ENCODE results near the gene CFAP47.
"Not testable (repeated sequence)": the region's sequence is repeated elsewhere in the genome, so short reads cannot be mapped to it uniquely, and the experiment has no call there.

The CFAP47 gene, protein sequence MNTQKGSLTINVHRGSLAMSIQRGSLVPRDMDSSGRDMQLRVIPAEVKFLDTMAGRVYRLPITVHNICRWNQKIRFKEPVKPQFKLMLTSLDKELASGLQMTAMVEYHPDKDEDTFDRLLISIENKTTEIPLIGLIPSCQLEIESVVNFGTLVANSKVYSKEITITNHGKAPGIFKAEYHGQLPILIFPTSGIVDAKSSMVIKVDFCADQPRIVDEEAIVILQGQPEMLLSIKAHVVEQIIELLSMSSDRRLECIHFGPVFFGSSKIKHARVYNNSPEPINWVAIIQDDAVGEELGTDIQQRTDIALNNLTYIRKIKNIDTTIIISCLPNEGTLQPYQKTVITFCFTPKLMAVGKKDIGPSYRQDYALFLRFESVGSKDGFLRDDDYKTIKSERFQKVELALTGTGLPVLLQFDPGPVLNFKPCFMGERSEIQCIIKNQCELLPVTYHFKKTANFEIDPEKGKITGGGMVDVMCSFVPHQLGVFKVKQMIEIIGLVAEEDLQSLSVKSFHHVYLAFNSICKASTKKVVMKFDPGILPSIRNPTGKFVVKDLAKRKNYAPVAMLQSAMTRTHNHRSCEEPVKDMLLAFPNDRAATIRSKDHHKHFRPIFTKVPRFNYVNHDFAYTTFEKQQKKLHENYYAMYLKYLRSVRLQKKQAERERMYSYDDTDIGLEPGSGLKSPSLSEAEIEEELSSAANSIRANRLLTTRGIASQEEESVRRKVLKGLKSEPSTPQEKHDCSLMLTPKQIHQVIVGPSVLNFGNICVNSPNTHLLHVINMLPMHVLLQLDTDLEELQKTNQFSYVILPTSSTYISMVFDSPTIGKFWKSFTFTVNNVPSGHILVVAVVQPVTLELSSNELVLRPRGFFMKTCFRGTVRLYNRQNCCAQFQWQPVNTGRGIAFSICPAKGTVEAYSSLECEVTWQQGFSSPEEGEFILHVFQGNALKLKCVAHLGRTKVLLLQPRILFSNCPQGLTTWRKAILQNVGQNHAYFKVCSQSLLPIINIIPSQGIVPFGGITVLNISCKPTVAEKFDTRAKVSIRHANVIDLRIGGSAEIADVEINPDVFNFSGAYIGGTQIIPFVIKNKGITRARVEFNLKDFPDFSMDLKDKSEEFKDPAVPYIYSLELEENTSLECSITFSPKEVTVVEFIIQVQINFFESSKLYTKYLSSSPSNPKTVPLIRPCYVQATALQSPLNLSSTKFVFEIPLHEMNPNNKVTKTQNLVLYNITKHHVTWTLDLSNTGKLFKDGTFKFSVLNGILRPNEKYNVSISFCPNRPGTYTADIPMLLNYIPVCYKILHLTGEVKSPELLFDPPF (N-terminal part only)

DNA sequence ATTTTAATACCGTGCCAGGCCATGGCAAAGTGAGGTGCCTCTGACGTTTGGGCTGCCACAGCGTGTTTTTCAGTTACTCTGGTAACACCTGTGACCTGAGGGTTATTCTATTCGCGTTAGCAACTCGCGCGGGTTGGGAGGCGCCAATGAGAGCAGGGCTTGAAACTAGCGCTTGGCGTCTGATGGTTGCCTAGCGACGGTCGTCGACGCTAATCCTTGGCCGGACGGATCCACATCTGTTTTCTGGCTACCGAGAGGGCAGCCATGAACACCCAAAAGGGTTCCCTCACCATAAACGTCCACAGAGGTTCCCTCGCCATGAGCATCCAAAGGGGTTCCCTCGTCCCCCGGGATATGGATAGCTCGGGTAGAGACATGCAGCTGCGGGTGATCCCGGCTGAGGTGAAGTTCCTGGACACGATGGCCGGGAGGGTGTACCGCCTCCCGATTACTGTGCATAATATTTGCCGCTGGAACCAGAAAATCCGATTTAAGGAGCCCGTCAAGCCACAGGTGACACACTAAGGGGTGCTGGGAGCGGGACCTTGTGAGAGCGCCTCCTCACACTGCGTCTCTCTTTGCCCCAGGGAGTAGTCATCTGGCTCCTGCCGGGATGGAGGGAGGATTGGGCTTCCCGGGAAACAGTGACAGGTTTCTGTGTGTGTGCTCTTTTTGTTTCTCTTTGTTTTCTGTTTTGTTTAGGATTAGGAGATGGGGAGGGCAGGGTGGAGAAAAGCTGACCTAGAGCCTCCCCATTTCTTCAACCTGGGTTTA lies at the start of gene CFAP47:
Gene CFAP47, plus strand, starts transcription at position 199 of the 774 bp plus-strand sequence. Its CDS starts 66 bp downstream, at position 265.
- DNase-seq: no peak

DNA sequence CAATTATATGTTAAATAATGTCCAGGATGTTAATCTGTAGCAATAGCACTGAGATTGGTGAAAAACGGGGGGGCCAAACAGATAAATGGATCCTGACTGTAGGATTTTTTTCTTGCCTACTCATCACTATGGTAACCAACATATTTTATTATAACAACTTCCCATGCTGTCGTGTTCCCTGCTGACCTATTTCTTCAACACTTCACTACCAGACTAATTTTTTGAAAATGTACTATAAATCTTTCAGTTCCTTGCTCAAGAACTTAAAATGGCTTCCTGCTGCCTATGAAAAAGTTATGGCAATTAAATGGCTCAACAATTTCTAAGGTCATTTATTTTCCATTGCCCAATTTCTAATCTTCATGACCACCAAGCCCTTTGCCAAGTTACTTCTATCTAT lies 38.9 kb upstream of the CFAP47 start:
- no peak for DNase-seq

DNA sequence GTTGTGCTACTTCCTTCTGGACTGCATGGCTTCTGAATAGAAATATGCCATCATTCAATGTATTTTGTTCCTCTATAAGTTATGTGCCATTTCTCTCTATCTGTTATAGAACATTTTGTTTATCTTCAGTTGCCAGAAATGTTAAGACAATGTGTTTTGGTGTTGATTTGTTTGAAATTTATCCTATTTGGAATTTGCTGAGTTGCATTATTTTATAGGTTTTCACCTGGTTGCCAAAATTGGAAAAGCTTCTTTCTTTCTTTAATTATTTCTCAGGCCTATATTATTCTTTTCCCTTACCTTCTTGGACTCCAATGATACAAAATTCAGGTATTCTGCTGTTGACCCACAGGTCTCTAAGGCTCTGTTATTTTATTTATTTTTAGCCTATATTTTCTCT lies 33.4 kb upstream of the CFAP47 start:
- DNase-seq: no peak

DNA sequence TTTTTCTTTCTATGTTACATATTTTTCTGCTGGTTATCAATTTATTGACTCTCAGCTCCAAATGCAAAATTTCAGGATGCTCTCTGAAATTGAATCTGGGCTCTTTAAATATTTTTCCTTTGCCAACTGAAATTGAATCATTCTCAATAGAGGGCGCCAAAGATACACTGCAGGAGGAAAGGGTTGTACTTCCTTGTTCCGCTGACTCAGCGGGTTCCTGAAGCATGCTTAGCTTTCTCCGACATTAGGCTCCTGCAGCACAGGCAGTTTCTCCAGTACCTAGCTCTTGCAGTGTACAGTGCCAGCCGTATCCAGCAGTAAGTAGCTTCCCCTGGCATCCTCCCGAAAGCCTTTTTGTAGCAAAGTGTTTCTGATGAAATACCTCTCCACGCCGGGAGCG lies 28.8 kb upstream of the CFAP47 start:
- peak; percentile 3 for DNase-seq

DNA sequence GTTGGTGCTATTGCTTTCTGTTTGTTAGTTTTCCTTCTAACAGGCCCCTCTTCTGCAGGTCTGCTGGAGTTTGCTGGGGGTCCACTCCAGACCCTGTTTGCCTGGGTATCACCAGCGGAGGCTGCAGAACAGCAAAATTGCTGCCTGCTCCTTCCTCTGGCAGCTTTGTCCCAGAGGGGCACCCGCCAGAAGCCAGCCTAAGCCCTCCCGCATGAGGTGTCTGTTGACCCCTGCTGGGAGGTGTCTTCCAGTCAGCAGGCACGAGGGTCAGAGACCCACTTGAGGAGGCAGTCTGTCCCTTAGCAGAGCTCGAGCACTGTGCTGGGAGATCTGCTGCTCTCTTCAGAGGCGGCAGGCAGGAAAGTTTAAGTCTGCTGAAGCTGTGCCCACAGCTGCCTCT lies 67.3 kb downstream of the CFAP47 start:
- DNase-seq: not testable (repeated sequence)

DNA sequence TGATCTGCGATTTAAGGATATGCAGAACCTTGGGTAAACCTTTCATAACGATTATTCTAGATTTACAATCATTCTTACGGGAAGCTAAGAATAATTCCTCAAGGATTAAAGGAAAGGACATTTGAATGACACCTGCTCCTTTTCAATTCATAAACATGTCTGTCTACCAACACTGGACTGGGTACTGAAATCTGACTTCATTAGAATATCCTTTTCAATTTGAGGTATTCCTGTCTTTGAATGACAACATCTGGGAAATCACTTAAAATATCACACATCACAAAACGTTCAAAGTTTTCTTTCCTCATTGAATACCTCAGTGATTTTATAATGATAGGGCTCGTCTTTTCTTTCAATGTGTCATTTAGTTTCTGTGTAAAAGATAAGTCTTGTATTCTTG lies 87.7 kb downstream of the CFAP47 start:
- no peak for DNase-seq

DNA sequence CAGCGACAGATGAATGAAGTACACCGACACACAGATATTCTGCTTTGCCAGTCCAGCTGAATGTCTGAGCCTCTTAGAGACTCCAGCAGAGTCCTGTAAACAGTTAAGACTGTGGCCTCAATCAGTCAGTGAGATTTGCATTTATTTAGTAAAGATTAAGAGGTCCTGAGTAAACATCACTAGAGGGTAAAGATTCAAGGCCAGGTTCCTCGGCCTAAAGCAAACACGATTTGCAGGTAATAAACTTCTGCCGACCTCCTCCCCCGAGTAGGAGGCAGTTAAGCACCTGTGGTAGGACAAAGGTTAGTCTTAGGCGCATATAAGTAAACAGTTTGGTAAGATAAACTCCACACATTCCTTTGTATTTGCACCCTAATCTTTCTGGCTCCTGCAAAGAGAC lies 99.6 kb downstream of the CFAP47 start:
- DNase-seq: no peak

DNA sequence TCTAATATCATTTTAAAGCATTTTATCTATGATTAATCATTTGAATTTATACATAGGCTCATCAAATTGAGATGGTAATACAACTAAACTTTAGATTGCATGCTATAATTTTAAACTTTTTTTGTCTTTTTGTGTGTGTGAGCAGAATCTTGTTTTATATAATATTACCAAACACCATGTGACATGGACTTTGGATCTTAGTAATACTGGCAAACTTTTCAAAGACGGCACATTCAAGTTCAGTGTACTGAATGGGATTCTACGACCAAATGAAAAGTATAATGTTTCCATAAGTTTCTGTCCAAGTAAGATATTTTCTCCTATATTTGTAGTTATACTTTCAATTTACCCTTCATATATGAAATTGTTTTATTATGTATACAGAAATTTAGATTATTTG lies 116.0 kb downstream of the CFAP47 start:
- no peak for DNase-seq

DNA sequence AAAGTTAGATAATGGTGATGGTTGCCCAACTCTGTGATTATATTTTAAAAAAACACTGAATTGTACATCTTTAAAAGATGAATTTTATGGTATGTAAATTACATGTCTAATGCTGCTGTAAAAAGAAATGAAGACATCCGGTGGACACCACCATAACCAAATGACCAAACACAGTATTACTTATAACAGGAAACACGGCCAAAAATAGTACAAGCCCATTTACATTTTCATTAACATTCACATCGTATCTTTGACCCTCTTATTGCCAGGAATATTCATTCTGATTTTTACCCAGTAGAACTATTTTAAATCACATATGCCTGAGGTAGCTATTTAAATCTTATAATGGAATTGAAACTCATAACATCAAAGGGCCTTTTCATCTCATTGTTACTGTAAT lies 143.2 kb downstream of the CFAP47 start:
- no peak for DNase-seq

DNA sequence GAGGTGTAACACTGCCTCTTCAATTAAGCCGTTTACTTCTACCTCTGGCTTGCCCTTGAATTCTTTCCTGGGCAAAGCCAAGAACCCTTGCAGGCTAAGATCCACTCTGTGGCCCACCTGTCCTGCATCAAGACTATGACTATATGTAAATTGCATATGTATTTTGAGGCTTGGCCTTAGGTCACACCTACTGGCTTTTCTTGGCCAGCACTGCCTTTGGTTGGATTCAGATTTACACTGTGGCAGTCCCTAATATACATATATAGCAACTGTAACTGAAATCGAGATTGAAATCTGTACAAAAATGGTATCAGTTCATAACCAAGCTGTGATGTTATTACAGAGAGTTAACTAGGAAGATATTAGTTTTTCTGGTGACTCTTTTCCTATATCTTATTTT lies 151.5 kb downstream of the CFAP47 start:
- DNase-seq: no peak

DNA sequence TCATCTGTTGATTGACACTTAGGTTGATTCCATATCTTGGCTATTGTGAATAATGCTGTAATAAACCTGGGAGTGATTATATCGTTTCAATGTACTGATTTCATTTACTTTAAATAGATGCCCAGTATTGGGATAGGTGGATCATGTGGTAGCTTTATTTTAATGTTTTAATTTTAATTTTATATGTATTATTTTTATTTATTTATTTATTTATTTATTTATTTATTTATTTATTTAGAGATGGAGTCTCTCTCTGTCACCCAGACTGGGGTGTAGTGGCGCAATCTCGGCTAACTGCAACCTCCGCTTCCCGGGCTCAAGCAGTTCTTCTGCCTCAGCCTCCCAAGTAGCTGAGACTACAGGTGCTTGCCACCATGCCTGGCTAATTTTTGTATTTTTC lies 155.5 kb downstream of the CFAP47 start:
- DNase-seq: not testable (repeated sequence)

DNA sequence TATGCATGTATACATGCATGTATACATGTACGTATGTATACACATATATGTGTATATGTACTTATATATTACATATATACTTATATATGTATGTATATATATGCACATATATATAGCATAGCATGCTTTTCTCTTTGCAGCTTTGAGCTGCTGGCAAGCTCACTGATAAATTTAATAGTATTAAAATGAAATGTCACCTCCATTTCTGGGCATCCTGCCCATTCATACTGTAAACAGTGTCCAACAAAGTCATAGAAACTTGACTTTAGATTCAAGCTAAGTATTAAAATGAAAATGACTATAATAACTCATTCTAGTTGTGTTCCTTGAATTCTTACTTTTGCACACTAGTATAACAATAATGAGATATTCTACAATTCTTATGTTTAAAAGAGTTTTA lies 163.7 kb downstream of the CFAP47 start:
- no peak for DNase-seq

DNA sequence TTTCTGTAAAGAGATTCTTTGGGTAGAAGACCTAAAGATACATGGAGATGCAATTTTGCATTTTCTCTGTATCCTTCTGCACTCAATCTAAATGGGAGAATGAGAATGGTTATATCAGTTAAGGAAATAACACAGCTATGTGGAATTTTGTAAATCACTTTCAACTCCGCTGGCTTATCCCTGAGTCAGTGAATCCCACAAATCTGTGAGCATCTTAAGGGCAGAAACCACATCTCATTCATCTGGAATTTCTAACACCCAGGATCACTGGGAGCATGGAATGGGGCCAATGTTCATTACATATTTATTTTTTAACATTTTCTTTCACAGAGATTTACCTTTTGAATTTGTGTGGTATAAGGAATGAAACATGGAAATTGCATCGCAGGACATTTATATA lies 167.8 kb downstream of the CFAP47 start:
- DNase-seq: peak; percentile 1

DNA sequence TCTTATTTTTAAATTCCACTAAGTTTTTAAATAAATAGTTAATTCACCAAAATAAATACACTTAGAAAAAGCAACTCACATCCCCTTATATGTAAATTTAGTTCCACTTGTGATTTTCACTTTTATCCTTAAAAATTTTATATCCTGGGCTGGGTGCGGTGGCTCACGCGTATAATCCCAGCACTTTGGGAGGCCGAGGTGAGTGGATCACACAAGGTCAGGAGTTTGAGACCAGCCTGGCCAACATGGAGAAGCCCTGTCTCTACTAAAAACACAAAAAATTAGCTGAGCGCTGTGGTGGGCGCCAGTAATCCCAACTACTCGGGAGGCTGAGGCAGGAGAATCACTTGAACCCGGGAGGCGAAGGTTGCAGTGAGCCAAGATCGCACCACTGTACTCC lies 169.4 kb downstream of the CFAP47 start:
- DNase-seq: not testable (repeated sequence)

DNA sequence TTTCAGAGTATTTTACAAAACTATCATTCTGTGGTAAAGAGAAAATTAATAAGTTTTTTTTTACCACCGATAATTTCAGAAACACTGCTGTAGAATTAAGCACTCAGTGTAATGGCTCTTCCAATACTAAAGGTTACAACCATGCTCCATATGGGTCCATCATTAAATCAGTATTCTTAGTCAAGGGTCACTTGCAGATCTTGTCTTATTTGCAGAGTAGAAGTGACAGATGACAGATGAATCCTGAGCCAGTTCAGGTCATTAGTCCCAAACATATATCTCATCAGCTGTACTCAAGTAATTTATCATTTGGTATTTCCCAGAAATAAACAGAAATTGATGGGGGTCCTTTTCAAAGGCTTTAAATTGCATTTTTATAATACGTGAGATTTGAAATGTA lies 182.9 kb downstream of the CFAP47 start:
- DNase-seq: no peak

DNA sequence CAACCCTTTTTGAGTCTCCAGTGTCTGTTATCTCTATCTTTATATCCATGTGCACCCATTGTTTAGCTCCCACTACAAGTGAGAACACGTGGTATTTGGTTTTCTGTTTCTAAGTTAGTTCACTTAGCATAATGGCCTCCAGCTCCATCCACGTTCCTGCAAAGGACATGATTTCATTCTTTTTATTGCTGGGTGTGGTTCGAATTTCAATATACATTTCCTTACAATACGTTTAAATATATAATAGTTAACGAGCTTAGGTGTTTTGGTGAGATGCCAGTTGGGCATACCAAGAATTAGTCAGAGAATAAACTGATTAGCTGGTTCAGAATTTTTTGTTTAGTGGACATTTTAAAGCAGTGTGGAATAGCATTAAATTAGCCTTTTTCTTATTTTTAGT lies 196.7 kb downstream of the CFAP47 start:
- no peak for DNase-seq

DNA sequence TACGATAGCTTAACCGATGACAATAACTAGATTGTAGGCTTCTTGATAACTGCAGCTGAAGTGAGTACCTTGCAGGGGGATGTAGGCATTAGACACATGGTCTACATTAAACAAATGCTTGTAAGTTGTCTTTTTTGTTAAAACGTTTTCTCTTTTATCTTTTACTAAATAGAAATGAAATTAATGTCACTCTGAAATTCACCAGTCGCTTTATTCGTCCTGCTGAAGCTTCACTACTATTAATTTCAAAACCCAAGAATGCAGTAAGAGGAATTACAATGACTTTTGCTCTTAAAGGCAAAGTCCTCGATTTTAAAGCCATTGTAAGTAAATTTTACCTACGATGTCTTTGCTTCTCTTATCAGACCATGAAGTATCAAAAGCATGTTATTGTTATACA lies 239.7 kb downstream of the CFAP47 start:
- no peak for DNase-seq

DNA sequence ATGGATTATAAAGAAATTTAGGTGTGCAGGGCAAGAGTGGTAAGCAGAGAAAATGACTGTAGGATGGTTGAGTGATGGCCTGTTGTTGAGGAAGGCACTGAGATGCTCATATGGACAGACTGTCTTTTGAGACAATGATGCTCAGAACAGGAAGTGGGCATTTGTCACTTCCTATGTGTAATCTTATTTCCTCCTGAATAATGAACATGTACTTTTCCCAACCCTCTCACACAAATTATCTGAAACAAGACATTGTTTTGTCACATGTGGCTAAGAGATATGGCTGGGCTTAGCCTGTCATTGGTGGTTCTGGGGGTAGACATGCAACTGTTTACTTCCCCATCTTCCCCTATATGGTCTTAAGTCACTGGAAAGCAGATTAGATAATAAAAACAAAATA lies 240.5 kb downstream of the CFAP47 start:
- no peak for DNase-seq

DNA sequence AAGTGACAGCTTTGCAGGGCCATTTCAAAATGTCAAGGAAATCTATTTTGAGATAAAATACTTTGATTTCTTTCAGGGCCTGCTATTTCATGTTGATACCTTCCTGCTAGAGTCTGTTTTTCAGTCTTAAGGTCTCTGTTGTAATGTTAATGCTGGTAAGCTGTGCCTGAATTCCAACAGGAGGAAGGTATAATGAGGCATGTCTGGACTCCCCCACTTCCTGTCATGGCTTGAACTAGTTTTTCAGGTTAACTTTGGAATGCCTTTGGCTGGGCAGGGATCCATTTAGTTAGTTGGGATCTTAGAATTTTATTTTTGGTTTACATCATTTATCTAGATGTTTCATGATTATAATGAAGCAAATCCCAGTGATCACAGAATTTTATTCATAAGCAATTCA lies 279.0 kb downstream of the CFAP47 start:
- peak; percentile 1 for DNase-seq

DNA sequence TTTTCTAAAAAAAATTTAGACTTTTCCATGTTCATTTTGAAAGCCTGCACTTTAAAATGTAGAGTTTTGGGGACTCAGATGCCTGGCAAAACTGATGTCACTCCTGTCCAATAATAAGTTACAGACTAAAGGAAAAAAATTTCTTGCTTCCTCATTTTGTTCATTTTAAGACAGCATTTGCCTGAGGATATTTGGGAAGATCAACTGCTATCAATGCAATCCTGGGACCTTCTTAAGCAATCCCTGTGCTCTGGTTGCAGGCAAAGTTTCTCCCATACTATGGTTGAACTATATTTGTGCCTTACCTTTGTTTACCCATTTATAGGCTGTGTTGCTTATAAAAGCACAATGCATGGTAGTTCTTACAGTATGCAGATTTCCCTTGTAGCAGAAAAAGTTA lies 280.4 kb downstream of the CFAP47 start:
- DNase-seq: no peak

DNA sequence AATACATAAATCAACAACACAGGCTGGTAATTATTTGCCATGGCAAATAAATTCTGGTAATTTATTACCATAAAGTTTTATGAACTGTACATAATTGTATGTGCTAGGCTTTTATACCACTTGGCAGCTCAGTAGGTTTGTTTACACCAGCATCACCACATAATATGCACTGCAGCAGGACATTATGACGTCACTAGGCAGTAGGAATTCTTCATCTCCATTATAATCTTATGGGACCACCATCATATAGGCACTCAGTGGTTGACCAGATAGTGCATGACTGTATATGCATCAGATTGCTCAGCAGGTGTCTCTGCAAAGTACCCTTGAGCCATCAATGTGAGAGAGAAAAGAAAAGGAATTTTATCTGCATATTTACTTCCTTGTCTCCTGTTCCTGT lies 295.4 kb downstream of the CFAP47 start:
- no peak for DNase-seq

DNA sequence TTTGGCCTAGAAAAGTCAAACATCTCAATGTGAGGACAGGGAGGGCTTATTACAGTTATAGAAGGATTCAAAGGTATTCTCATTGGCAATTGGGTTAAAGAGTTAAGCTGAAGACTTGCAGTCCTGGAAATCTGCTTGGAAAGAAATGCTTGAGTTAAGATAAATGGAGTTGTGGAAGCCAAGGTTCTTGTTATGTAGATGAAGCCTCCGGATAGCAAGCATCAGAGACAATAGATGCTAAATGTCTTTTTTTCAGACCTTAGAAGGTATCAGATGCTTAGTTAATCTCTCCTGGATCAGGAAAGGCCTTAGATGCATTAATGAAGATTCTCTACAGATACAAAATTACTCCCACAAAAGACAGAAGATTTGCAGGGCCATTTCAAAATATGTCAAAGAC lies 299.3 kb downstream of the CFAP47 start:
- DNase-seq: no peak
